HEK293T (cell line): ENCODE measurements around the gene ALPP.
"Not testable (repeated sequence)": the region's sequence is repeated elsewhere in the genome, so short reads cannot be mapped to it uniquely, and the experiment has no call there.

ENCODE experiments used
- CTCF ChIA-PET: fragments of 350-600 bp; formaldehyde crosslinking; extraction: SDS; loops from one replicate; lab custom pipeline; 2021; ENCODE audit warnings: antibody characterized with exemption, inconsistent platforms; lab: Yijun Ruan, JAX
- POLR2A ChIA-PET: fragments of 350-600 bp; formaldehyde crosslinking; extraction: SDS; loops from one replicate; lab custom pipeline; 2020; ENCODE audit warnings: antibody characterized with exemption, inconsistent platforms; lab: Yijun Ruan, JAX
- DNase-seq: peaks from one replicate; pipeline ENCODE4 v3.0.0; 2012; ENCODE audit warnings: mixed read lengths; ENCODE audit errors: extremely low spot score
- ARNT ChIP-seq: fragments of 450-650 bp; IDR thresholded peaks from 2 replicates; pipeline ENCODE4 v1.6.1; 2017; ENCODE audit warnings: mild to moderate bottlenecking
- BHLHE40 ChIP-seq: fragments of 450-650 bp; IDR thresholded peaks from 2 replicates; pipeline ENCODE4 v1.6.1; 2016; ENCODE audit warnings: mild to moderate bottlenecking, moderate library complexity, borderline replicate concordance
- CTBP1 ChIP-seq: fragments of 450-650 bp; IDR thresholded peaks from 2 replicates; pipeline ENCODE4 v1.6.1; 2016; ENCODE audit warnings: borderline replicate concordance
- ELF4 ChIP-seq: fragments of 450-650 bp; IDR thresholded peaks from 2 replicates; pipeline ENCODE4 v1.6.1; 2017; ENCODE audit warnings: antibody characterized with exemption
- FOXA1 ChIP-seq: fragments of 450-650 bp; IDR thresholded peaks from 2 replicates; pipeline ENCODE4 v1.6.1; 2016; ENCODE audit warnings: mild to moderate bottlenecking
- FOXK2 ChIP-seq: fragments of 450-650 bp; IDR thresholded peaks from 2 replicates; pipeline ENCODE4 v1.6.1; 2016; ENCODE audit warnings: mild to moderate bottlenecking
- FOXM1 ChIP-seq: fragments of 450-650 bp; IDR thresholded peaks from 2 replicates; pipeline ENCODE4 v1.6.1; 2017; ENCODE audit warnings: mild to moderate bottlenecking, borderline replicate concordance
- HDGF ChIP-seq: fragments of 450-650 bp; IDR thresholded peaks from 2 replicates; pipeline ENCODE4 v1.6.1; 2017; ENCODE audit warnings: antibody characterized with exemption, borderline replicate concordance
- L3MBTL2 ChIP-seq: fragments of 450-650 bp; conservative IDR thresholded peaks from 2 replicates; pipeline ENCODE4 v1.6.1; 2016; ENCODE audit warnings: mild to moderate bottlenecking
- LEF1 ChIP-seq: fragments of 450-650 bp; IDR thresholded peaks from 2 replicates; pipeline ENCODE4 v1.6.1; 2017; ENCODE audit warnings: mild to moderate bottlenecking, borderline replicate concordance
- NFRKB ChIP-seq: fragments of 450-650 bp; IDR thresholded peaks from 2 replicates; pipeline ENCODE4 v1.6.1; 2016; ENCODE audit warnings: mild to moderate bottlenecking, moderate library complexity
- SP1 ChIP-seq: fragments of 450-650 bp; IDR thresholded peaks from 2 replicates; pipeline ENCODE4 v1.6.1; 2017
- SUZ12 ChIP-seq: fragments of 450-650 bp; IDR thresholded peaks from 2 replicates; pipeline ENCODE4 v1.6.1; 2016; ENCODE audit warnings: mild to moderate bottlenecking
- TARDBP ChIP-seq: fragments of 450-650 bp; IDR thresholded peaks from 2 replicates; pipeline ENCODE4 v1.6.1; 2016
- ZNF384 ChIP-seq: fragments of 450-650 bp; IDR thresholded peaks from 2 replicates; pipeline ENCODE4 v1.6.1; 2016
- TF ChIP-seq, protein P1 (sequence below): fragments of 450-650 bp; IDR thresholded peaks from 2 replicates; pipeline ENCODE4 v1.6.1; 2016

The ALPP gene

DNA sequence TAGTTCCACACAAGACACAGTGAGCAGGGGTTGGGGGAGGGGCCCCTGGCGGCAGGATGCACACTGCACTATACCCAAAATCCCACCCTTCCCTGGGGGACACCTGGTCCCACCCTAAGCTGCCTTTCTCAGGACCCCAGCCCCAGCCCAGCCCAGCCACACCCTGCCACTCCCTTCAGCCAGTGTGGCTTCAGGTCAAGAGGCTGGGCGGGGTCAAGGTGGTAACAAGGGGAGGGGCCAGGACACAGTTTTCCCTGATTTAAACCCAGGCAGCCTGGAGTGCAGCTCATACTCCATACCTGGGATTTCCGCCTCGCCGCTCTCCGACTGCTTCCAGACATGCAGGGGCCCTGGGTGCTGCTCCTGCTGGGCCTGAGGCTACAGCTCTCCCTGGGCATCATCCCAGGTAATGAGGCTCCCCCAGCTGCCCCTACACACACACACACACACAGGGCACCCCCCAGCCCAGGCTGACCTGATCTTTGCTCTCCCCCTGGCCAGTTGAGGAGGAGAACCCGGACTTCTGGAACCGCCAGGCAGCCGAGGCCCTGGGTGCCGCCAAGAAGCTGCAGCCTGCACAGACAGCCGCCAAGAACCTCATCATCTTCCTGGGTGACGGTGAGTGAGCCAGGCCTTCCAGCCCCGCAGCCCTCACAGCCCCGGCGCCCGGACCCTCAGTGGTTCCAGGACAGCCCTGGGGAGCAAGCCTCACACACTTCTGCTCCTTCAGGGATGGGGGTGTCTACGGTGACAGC lies 28.2 kb downstream of the ALPP start, which contains the start of gene ALPG:
TSS of gene ALPG (plus strand) at position 289 of the 755 bp plus-strand sequence. CDS start at position 340, 51 bp downstream.
- ChIA-PET CTCF (no interaction called here), POLR2A (no interaction called here)

DNA sequence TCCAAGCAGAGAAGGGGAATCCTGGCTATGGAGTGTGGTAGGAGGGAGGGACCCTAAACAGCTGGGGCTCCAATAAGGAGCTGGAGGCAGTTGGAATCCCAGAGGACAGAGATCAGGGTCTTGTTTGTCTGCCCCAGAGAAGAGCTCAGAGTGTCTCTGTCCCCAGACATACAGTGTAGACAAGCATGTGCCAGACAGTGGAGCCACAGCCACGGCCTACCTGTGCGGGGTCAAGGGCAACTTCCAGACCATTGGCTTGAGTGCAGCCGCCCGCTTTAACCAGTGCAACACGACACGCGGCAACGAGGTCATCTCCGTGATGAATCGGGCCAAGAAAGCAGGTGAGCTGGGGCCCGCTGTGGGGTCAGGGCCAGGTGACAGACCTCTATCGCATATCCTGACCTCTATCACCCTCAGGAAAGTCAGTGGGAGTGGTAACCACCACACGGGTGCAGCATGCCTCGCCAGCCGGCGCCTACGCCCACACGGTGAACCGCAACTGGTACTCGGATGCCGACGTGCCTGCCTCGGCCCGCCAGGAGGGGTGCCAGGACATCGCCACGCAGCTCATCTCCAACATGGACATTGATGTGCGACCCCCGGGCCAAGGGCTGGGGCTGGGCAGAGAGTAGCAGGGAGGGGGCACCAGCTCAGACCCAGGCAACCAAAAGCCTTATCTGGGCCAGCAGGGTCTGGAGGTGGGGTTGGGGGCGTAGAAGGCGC lies 29.0 kb downstream of the ALPP start:
- DNase-seq, CTCF ChIA-PET, POLR2A ChIA-PET: not testable (repeated sequence)

More for the DNA sequence above, 28.2 kb downstream of the ALPP start, which contains the start of gene ALPG:
- TF ChIP-seq FOXK2: no peak
- TF ChIP-seq SP1: no peak
- no peak for TF ChIP-seq TARDBP
- no peak for TF ChIP-seq LEF1
- TF ChIP-seq FOXA1: no peak
- no peak for DNase-seq

DNA sequence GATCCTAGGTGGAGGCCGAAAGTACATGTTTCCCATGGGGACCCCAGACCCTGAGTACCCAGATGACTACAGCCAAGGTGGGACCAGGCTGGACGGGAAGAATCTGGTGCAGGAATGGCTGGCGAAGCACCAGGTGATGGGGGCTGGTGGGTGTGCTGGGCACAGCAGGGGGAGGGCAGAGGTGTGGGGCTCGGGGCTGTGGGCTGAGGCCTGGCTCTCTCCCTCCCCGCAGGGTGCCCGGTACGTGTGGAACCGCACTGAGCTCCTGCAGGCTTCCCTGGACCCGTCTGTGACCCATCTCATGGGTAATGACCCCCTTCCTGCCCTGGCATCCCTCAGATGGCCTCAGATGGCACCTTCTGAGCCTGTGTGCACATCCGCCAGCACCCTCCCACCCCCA lies 29.7 kb downstream of the ALPP start:
- CTCF ChIA-PET, DNase-seq, POLR2A ChIA-PET: not testable (repeated sequence)

DNA sequence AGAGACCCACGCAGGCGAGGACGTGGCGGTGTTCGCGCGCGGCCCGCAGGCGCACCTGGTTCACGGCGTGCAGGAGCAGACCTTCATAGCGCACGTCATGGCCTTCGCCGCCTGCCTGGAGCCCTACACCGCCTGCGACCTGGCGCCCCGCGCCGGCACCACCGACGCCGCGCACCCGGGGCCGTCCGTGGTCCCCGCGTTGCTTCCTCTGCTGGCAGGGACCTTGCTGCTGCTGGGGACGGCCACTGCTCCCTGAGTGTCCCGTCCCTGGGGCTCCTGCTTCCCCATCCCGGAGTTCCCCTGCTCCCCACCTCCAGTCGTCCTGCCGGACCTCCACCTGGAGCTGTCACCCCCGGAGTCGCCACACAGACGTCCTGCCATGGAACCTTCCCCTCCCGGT lies 31.1 kb downstream of the ALPP start:
- CTCF ChIA-PET, DNase-seq, POLR2A ChIA-PET: not testable (repeated sequence)

DNA sequence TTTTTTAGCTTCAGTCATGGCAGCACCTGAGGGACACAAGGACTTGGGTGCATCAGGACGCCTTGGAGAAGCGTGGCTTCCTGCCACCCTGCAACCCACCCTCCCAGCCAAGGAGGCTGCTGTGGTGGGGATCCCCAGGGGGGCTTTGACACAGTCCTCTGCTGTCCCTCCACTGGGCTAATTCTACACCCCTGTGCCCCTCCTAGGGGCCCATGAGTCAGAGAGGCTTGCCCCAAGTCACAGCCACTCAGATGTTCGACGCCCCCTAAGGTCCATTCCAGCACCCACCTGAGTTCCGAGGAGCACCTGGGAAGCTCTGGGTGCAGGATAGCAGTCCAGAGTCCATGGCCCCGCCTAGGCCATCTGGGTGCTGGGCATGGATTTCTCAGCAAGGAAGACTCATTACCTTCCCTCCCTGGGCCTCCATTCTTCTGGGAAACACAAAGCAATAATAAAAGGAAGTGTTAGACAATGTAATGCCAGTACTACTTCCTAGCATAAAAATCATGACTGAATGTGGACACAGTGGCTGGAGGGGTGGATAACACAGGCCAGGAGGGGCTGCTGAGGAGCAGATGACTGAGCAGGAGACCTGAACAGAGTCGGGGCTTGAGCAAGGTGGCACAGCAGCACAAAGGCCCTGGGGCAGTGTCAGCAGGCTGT lies 31.8 kb downstream of the ALPP start:
- DNase-seq: no peak
- TF ChIP-seq ELF4: no peak
- POLR2A ChIA-PET: no interaction called here
- CTCF ChIA-PET: no interaction called here

DNA sequence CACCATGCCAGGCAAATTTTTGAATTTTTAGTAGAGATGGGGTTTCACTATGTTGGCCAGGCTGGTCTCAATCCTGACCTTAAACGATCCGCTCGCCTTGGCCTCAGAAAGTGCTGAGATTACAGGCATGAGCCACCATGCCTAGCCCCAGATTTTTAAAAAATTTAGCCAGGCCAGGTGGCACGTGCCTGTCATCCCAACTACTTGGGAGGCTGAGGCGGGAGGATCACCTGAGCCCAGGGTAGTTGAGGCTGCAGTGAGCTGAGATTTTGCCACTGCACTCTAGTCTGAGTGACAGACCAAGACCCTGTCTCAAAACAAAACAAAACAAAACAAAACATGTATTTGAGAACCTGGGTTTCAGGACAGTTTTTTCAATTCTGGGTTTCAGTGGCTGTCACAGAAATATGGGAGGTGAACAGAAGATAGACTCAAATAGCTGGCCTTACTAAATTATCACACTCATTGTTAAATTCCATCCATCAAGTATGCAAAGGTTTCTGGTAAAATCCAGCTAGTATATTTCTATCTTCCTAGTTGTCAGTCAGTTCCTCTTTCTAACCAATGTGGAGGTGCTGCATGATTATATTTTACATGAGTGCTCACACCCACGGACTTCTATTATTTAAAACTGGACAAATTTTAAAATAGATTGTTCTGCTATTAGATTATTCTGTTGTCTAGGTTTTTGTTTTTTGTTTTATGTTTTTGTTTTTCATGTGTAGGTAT lies 33.5 kb downstream of the ALPP start:
- no peak for DNase-seq
- ChIA-PET CTCF (interaction anchor here (0.9 to 1.0 kb wide), 2 partner anchors 44 to 120 kb away, joined by 3 to 4 read pairs; no protein-coding TSS in a partner anchor), POLR2A (no interaction called here)
- TF ChIP-seq BHLHE40 (no peak), FOXM1 (no peak), LEF1 (no peak), L3MBTL2 (no peak), CTBP1 (no peak), SP1 (no peak), ELF4 (no peak), HDGF (no peak), NFRKB (no peak), SUZ12 (no peak), TARDBP (no peak), FOXK2 (no peak), FOXA1 (no peak), ARNT (no peak), ZNF384 (no peak)
- TF ChIP-seq, protein P1, sequence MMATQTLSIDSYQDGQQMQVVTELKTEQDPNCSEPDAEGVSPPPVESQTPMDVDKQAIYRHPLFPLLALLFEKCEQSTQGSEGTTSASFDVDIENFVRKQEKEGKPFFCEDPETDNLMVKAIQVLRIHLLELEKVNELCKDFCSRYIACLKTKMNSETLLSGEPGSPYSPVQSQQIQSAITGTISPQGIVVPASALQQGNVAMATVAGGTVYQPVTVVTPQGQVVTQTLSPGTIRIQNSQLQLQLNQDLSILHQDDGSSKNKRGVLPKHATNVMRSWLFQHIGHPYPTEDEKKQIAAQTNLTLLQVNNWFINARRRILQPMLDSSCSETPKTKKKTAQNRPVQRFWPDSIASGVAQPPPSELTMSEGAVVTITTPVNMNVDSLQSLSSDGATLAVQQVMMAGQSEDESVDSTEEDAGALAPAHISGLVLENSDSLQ: no peak

DNA sequence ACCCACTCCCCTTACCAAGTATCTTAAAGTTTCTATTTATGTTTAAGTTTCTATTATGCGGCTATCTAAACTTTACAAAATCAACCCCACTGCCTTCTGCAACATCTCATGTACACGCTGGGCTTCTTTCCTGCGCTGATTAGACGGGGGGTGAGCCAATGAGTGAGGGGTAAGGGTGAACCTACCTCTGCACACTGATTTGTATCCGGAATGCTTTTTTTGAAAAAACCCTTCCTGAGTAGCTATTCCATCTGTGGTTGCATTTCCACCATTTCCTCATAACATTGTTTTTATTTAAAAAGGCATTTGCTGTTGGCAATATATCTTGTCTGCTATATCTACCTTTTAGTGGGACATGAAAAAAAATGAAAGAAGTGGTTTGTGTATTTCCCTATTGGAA lies 34.4 kb downstream of the ALPP start:
- no peak for TF ChIP-seq ARNT
- TF ChIP-seq FOXA1: no peak
- no peak for TF ChIP-seq ELF4
- TF ChIP-seq BHLHE40: no peak
- TF ChIP-seq NFRKB: no peak
- TF ChIP-seq CTBP1: no peak
- TF ChIP-seq SP1: no peak
- ChIA-PET CTCF (no interaction called here), POLR2A (no interaction called here)
- DNase-seq: no peak

DNA sequence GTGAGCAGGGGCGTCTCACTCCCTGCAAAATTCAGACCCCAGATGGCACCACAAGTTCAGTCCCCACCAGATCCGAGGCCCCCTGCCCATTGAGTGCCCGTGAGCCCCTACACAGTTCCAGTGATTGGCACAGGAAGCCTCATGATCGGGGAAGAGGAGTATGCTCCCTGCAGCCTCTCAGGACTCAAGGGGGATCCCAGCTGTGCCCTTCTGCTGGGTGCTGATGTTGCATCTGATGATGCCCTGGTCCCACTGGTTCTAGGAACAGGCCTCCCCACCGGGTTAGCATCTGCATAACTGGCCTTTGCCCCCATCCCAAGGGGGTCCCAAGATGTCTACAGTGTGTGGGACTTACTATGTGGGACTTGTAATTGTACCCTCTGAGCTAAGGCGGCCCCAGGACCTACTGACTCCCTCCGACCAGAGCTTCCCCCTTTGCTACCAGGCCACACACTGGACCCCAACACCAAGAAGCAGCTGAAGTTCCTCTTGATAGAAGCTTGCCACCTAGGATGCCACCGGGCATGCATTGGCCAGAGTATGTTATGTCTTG lies 36.7 kb downstream of the ALPP start:
- POLR2A ChIA-PET: no interaction called here
- DNase-seq: no peak
- CTCF ChIA-PET: no interaction called here
- TF ChIP-seq NFRKB (no peak), HDGF (no peak), SUZ12 (no peak), ZNF384 (no peak), FOXK2 (no peak), FOXA1 (no peak), BHLHE40 (no peak)
